GM19468 (cell line): ENCODE measurements around the gene HAND1.

Source experiments
- ATAC-seq: cut with Tn5 transposase; IDR thresholded peaks from one replicate; pipeline ENCODE4 v1.9.1; 2021; ENCODE audit warnings: mild to moderate bottlenecking, moderate library complexity, moderate number of reproducible peaks; ENCODE audit not compliant: unreplicated experiment; ENCODE audit errors: extremely low read depth

The HAND1 gene

GRCh38 chr5:154479944-154480750, 2.1 kb upstream of the HAND1 start:
- ATAC-seq = no peak

GRCh38 chr5:154479160-154479943, 1.3 kb upstream of the HAND1 start:
- ATAC-seq = no peak

- ATAC-seq = no peak
Observed at GRCh38 chr5:154478752-154479159, 729 bp upstream of the HAND1 start.

GRCh38 chr5:154477382-154478223, 424 bp downstream of the HAND1 start:
- ATAC-seq = no peak

GRCh38 chr5:154476354-154477205, 1.4 kb downstream of the HAND1 start:
- no peak for ATAC-seq

- no peak for ATAC-seq
Observed at GRCh38 chr5:154475591-154476353, 2.3 kb downstream of the HAND1 start.

- ATAC-seq = no peak
Observed at GRCh38 chr5:154474396-154475334, 3.4 kb downstream of the HAND1 start.

- no peak for ATAC-seq
Observed at GRCh38 chr5:154473581-154474283, 4.3 kb downstream of the HAND1 start.

GRCh38 chr5:154472871-154473580, 5.0 kb downstream of the HAND1 start:
- no peak for ATAC-seq

- no peak for ATAC-seq
Observed at GRCh38 chr5:154470947-154471870, 6.8 kb downstream of the HAND1 start.

- no peak for ATAC-seq
Observed at GRCh38 chr5:154470137-154470536, 7.9 kb downstream of the HAND1 start.

GRCh38 chr5:154467655-154468354, 10.2 kb downstream of the HAND1 start:
- ATAC-seq = peak; percentile 79

- ATAC-seq = no peak
Observed at GRCh38 chr5:154466671-154467070, 11.4 kb downstream of the HAND1 start.

GRCh38 chr5:154466147-154466546, 11.9 kb downstream of the HAND1 start:
- ATAC-seq = no peak

- ATAC-seq = no peak
Observed at GRCh38 chr5:154465169-154465568, 12.9 kb downstream of the HAND1 start.
